Esophagus squamous epithelium (tissue), 4 donors: Measurements from ENCODE around the gene ANKLE1.

Source experiments
- CTCF ChIP-seq, 6 experiments: fragments of 450-650 bp in 4 of 6; fragments of 200-600 bp in 2 of 6; sonication (generic) in 2 of 6; IDR thresholded peaks; one replicate each; pipeline ENCODE4 v1.5.1; 2016 to 2019; ENCODE audit warnings: antibody characterized with exemption in 6 of 6, mild to moderate bottlenecking in 4 of 6, moderate library complexity in 4 of 6
- POLR2A ChIP-seq, 4 donors: fragments of 450-650 bp; IDR thresholded peaks; one replicate each; pipeline ENCODE4 v1.6.1; 2017; ENCODE audit warnings: antibody characterized with exemption in 4 of 4, mild to moderate bottlenecking in 4 of 4, moderate library complexity in 3 of 4

- TF ChIP-seq CTCF (IDR thresholded peaks at IDR 0.05) (no peak), POLR2A (IDR thresholded peaks at IDR 0.05) (no peak)
Measured at GRCh38 chr19:17275441-17276175, 6.1 kb upstream of the ANKLE1 start.
